ENCODE results near the gene EXD1.

The EXD1 gene

DNA sequence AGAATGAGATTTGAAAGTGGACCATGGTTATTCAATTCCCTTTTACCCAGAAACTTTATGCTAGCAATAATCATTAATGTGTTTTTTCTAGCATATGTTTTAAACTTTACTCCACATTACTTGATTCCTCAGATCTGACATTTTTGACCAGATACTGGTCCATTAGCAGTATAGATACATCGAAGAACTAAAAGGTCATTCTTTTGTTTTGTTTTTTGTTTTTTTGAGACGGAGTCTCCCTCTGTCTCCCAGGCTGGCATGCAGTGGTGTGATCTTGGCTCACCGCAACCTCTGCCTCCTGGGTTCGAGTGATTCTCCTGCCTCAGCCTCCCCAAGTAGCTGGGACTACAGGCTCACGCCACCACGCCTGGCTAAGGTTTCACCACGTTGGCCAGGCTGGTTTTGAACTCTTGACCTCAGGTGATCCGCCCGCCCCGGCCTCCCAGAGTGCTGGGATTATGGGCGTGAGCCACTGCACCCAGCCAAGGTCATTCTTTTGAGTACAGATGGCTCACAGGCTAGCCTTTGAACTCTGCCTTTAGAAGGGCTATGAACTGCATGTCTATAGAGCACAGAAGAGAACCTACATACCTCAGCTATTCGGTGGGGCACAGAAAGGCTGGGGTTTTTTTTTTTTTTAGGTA lies 29.1 kb upstream of the EXD1 start:
- TF ChIP-seq ZBTB7A (IDR thresholded peaks at IDR 0.05; ENCODE audit: low read depth) (no peak), EP300 (IDR thresholded peaks at IDR 0.05; ENCODE audit: borderline replicate concordance) (no peak), CEBPB (IDR thresholded peaks at IDR 0.05) (no peak), FOXM1 (IDR thresholded peaks at IDR 0.05; ENCODE audit: borderline replicate concordance, low read depth) (no peak), EGR1 (IDR thresholded peaks at IDR 0.05) (no peak), CREB1 (IDR thresholded peaks at IDR 0.05; ENCODE audit: low read depth) (no peak), NFIC (IDR thresholded peaks at IDR 0.05) (no peak), TEAD4 (IDR thresholded peaks at IDR 0.05) (no peak), TAF1 (IDR thresholded peaks at IDR 0.05; ENCODE audit: low read depth) (no peak), RAD21 (IDR thresholded peaks at IDR 0.05; ENCODE audit: low read depth) (no peak), YY1 (IDR thresholded peaks at IDR 0.05; ENCODE audit: low read depth) (no peak), USF1 (IDR thresholded peaks at IDR 0.05) (no peak), TCF12 (IDR thresholded peaks at IDR 0.05; ENCODE audit: low read depth) (no peak)
- TF ChIP-seq, protein P1, sequence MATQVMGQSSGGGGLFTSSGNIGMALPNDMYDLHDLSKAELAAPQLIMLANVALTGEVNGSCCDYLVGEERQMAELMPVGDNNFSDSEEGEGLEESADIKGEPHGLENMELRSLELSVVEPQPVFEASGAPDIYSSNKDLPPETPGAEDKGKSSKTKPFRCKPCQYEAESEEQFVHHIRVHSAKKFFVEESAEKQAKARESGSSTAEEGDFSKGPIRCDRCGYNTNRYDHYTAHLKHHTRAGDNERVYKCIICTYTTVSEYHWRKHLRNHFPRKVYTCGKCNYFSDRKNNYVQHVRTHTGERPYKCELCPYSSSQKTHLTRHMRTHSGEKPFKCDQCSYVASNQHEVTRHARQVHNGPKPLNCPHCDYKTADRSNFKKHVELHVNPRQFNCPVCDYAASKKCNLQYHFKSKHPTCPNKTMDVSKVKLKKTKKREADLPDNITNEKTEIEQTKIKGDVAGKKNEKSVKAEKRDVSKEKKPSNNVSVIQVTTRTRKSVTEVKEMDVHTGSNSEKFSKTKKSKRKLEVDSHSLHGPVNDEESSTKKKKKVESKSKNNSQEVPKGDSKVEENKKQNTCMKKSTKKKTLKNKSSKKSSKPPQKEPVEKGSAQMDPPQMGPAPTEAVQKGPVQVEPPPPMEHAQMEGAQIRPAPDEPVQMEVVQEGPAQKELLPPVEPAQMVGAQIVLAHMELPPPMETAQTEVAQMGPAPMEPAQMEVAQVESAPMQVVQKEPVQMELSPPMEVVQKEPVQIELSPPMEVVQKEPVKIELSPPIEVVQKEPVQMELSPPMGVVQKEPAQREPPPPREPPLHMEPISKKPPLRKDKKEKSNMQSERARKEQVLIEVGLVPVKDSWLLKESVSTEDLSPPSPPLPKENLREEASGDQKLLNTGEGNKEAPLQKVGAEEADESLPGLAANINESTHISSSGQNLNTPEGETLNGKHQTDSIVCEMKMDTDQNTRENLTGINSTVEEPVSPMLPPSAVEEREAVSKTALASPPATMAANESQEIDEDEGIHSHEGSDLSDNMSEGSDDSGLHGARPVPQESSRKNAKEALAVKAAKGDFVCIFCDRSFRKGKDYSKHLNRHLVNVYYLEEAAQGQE (IDR thresholded peaks at IDR 0.05; ENCODE audit: low read depth), result no peak
- TF ChIP-seq, protein P2, sequence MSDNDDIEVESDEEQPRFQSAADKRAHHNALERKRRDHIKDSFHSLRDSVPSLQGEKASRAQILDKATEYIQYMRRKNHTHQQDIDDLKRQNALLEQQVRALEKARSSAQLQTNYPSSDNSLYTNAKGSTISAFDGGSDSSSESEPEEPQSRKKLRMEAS (IDR thresholded peaks at IDR 0.05), result no peak

DNA sequence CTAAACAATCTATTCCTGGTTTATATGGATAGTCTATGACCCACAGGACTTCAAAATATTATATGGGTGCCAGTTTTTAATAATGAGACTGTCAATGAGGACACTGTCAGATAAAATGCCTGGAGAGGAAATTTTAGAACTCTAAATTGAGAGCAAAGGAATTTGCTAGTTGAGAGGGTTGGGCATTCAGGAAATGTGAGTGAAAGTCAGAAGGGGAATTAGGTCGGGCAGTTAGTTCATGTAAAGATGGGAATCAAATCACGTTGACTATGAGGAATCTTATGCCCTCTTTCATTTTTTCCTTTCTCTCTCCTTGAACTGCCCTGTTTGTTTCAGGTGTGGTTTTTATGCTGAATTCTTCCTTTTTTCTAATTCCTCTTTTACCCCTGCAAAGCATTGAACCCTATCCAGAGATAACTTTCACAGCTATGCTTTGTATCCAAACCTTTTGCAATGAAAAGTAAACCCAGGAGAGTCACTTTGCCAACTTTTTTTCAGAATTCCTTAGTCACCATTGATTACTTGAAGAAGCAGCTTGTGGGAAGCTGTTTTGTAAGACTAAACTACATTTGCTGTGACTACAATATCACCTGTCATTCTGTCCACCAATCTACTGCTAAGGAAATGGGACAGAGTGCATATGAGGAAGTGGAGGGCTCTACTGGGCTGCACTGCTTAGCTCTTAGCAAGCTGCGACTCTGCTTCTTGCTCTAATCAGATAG lies 28.4 kb upstream of the EXD1 start:
- TF ChIP-seq, protein P1 (IDR thresholded peaks at IDR 0.05; ENCODE audit: low read depth), result no peak
- TF ChIP-seq TAF1 (IDR thresholded peaks at IDR 0.05; ENCODE audit: low read depth) (no peak), TCF12 (IDR thresholded peaks at IDR 0.05; ENCODE audit: low read depth) (no peak), NFIC (IDR thresholded peaks at IDR 0.05) (no peak), YY1 (IDR thresholded peaks at IDR 0.05; ENCODE audit: low read depth) (no peak), EGR1 (IDR thresholded peaks at IDR 0.05) (no peak), CREB1 (IDR thresholded peaks at IDR 0.05; ENCODE audit: low read depth) (no peak), TEAD4 (IDR thresholded peaks at IDR 0.05) (no peak)

DNA sequence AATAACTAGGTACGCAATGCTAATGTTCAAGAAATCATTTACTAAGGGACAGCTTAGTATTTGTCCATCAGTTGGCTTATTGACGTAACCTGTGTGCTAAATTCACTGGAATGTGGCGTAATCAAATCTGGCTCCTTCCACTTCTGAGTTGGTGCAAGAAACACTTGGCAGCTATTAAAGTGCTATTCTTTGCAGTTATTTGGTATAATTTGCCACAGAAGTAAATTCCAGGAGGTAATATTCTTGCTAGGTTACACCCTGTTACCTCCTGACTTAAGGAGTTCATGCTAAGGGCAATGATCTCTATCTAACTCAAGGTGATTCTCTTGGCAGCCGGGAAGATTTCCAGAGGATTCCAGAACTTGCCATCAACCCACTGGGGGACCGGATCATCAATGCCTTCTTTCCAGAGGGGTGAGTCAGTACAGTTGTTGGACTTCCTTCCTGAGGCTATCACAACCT lies 26.1 kb upstream of the EXD1 start:
- TF ChIP-seq CEBPB (IDR thresholded peaks at IDR 0.05) (0 out of 2 replicates have a peak, but pooled peaks have one; percentile 24), EGR1 (IDR thresholded peaks at IDR 0.05) (no peak)

GRCh38 chr15:41256103-41256502 lies 25.5 kb upstream of the EXD1 start:
- TF ChIP-seq, protein P1 (IDR thresholded peaks at IDR 0.05; ENCODE audit: low read depth), result no peak
- TF ChIP-seq NFIC (IDR thresholded peaks at IDR 0.05) (no peak), EGR1 (IDR thresholded peaks at IDR 0.05) (no peak), CEBPB (IDR thresholded peaks at IDR 0.05) (no peak), USF1 (IDR thresholded peaks at IDR 0.05) (no peak), FOXM1 (IDR thresholded peaks at IDR 0.05; ENCODE audit: borderline replicate concordance, low read depth) (no peak), YY1 (IDR thresholded peaks at IDR 0.05; ENCODE audit: low read depth) (no peak), TEAD4 (IDR thresholded peaks at IDR 0.05) (no peak), ZBTB7A (IDR thresholded peaks at IDR 0.05; ENCODE audit: low read depth) (no peak)
- TF ChIP-seq, protein P2 (IDR thresholded peaks at IDR 0.05), result no peak
